SK-N-SH (cell line): ENCODE measurements around the gene DOCK8. TPM values are rescaled to one million over a fixed set of nuclear protein-coding genes. Genes with fewer than 3 reads are reported as not detected.

Experiments used
- CTCF ChIA-PET: fragments of 300-600, 350-600 bp; formaldehyde crosslinking; extraction: SDS; loops from one replicate; lab custom pipeline; 2021; lab: Yijun Ruan, JAX
- POLR2A ChIA-PET: fragments of 350-600 bp; sonication (Branson Sonifier 250); formaldehyde crosslinking; extraction: SDS; loops from one replicate; lab custom pipeline; 2020; ENCODE audit warnings: antibody characterized with exemption, inconsistent platforms; lab: Yijun Ruan, JAX
- DNase-seq: peaks from one replicate; pipeline ENCODE4 v3.0.0; 2012
- H2AFZ ChIP-seq: fragments of 200-600 bp; sonication (generic); 2 replicates; pipeline ENCODE4 v1.8.1; 2016; ENCODE audit warnings: antibody characterized with exemption, mild to moderate bottlenecking, low read depth
- H3F3A ChIP-seq: fragments of 200-600 bp; sonication (generic); replicated peaks from 2 replicates; pipeline ENCODE3; 2016; ENCODE audit warnings: antibody characterized with exemption, mild to moderate bottlenecking; ENCODE audit not compliant: insufficient read depth
- H3K27ac ChIP-seq, 2 experiments: fragments of 200-500 bp in 1 of 2; fragments of 200-600 bp in 1 of 2; sonication (Bioruptor generic) in 1 of 2; sonication (generic), shearing (Covaris generic) in 1 of 2; 2 replicates each; pipeline versions ENCODE4 v1.5.1 to v1.6.1; 2014 to 2016; ENCODE audit warnings: low read depth in 2 of 2, inconsistent platforms in 1 of 2, low read length in 1 of 2, mild to moderate bottlenecking in 1 of 2, mixed read lengths in 1 of 2
- H3K27me3 ChIP-seq: fragments of 200-600 bp; sonication (generic), shearing (Covaris generic); 2 replicates; pipeline ENCODE4 v1.6.1; 2016; ENCODE audit warnings: mixed run types; ENCODE audit not compliant: insufficient read depth
- H3K36me3 ChIP-seq, 2 experiments: fragments of 200-500 bp in 1 of 2; fragments of 200-600 bp in 1 of 2; sonication (Bioruptor generic) in 1 of 2; sonication (generic) in 1 of 2; replicated peaks in 1 of 2; 2 replicates each; pipeline versions ENCODE3 to v1.5.1; 2014 to 2016; ENCODE audit warnings: low read length in 1 of 2, mild to moderate bottlenecking in 1 of 2; ENCODE audit not compliant: insufficient read depth in 2 of 2, control insufficient read depth in 1 of 2
- H3K4me1 ChIP-seq, 2 experiments: fragments of 200-500 bp in 1 of 2; fragments of 200-600 bp in 1 of 2; sonication (Bioruptor generic) in 1 of 2; sonication (generic), shearing (Covaris generic) in 1 of 2; 2 replicates each; pipeline versions ENCODE4 v1.5.1 to v1.6.1; 2014 to 2016; ENCODE audit warnings: low read depth in 1 of 2, low read length in 1 of 2, mixed run types in 1 of 2; ENCODE audit not compliant: insufficient read depth in 2 of 2, control insufficient read depth in 1 of 2
- H3K4me2 ChIP-seq: fragments of 200-600 bp; sonication (generic), shearing (Covaris generic); 2 replicates; pipeline ENCODE4 v1.6.1; 2017; ENCODE audit warnings: mixed run types
- H3K4me3 ChIP-seq, 2 experiments: fragments of 200-500 bp in 1 of 2; fragments of 200-600 bp in 1 of 2; sonication (Bioruptor generic) in 1 of 2; sonication (generic), shearing (Covaris generic) in 1 of 2; 2 replicates each; pipeline versions ENCODE4 v1.5.1 to v1.8.1; 2014 to 2016; ENCODE audit warnings: low read depth in 2 of 2, inconsistent platforms in 1 of 2, low read length in 1 of 2, mild to moderate bottlenecking in 1 of 2, mixed read lengths in 1 of 2, moderate library complexity in 1 of 2
- H3K79me2 ChIP-seq: fragments of 200-600 bp; sonication (generic); 2 replicates; pipeline ENCODE4 v1.8.1; 2017; ENCODE audit warnings: mild to moderate bottlenecking; ENCODE audit not compliant: insufficient read depth
- H3K9ac ChIP-seq: fragments of 200-600 bp; sonication (generic); 2 replicates; pipeline ENCODE4 v1.6.1; 2017; ENCODE audit warnings: mixed run types
- H3K9me2 ChIP-seq: fragments of 200-600 bp; sonication (generic); 2 replicates; pipeline ENCODE4 v1.6.1; 2017; ENCODE audit warnings: mixed run types
- H3K9me3 ChIP-seq: fragments of 200-600 bp; sonication (generic); 2 replicates; pipeline ENCODE4 v1.6.1; 2017; ENCODE audit warnings: mixed run types, mild to moderate bottlenecking, moderate library complexity
- H4K20me1 ChIP-seq: fragments of 200-600 bp; sonication (generic); 2 replicates; pipeline ENCODE4 v1.6.1; 2017; ENCODE audit warnings: mild to moderate bottlenecking, mixed run types; ENCODE audit not compliant: insufficient read depth
- ELF1 ChIP-seq: IDR thresholded peaks from 2 replicates; pipeline ENCODE4 v1.4.0; 2012
- EP300 ChIP-seq, 2 experiments: IDR thresholded peaks; 2 replicates each; pipeline versions ENCODE4 v1.4.0 to v1.6.1; 2012; ENCODE audit warnings: borderline replicate concordance in 1 of 2, low read depth in 1 of 2, low read length in 1 of 2
- EZH2phosphoT487 ChIP-seq: fragments of 200-600 bp; sonication (generic); IDR thresholded peaks from 2 replicates; pipeline ENCODE4 v1.6.1; 2017; ENCODE audit warnings: low read depth, mixed run types, mild to moderate bottlenecking, antibody characterized with exemption, moderate library complexity, borderline replicate concordance
- FOXM1 ChIP-seq: IDR thresholded peaks from 2 replicates; pipeline ENCODE4 v1.4.0; 2012; ENCODE audit warnings: low read depth, mild to moderate bottlenecking
- GABPA ChIP-seq: IDR thresholded peaks from 2 replicates; pipeline ENCODE4 v1.4.0; 2012; ENCODE audit warnings: low read depth, mild to moderate bottlenecking
- IRF3 ChIP-seq: fragments of 150-350 bp; IDR thresholded peaks from 2 replicates; pipeline ENCODE4 v1.6.1; 2016; ENCODE audit warnings: mild to moderate bottlenecking, low read depth, low read length
- PBX3 ChIP-seq: IDR thresholded peaks from 2 replicates; pipeline ENCODE4; 2012
- RXRA ChIP-seq: IDR thresholded peaks from 2 replicates; pipeline ENCODE4 v1.4.0; 2012; ENCODE audit warnings: low read depth, mild to moderate bottlenecking, borderline replicate concordance
- TAF1 ChIP-seq: IDR thresholded peaks from 2 replicates; pipeline ENCODE4 v1.6.1; 2012; ENCODE audit warnings: low read depth, mild to moderate bottlenecking, low read length, moderate library complexity, borderline replicate concordance
- TEAD4 ChIP-seq: IDR thresholded peaks from 2 replicates; pipeline ENCODE4 v1.4.0; 2012; ENCODE audit warnings: mild to moderate bottlenecking, borderline replicate concordance; ENCODE audit not compliant: insufficient read depth
- WGBS: methylation state at CpG from one replicate; pipeline ENCODE4 v1.1.6; 2017; ENCODE audit warnings: low lambda C conversion rate; 5-methylcytosine and 5-hydroxymethylcytosine counted together
- polyA plus RNA-seq, 3 experiments: library from polyadenylated mRNA; depleted of rRNA; stranded (reverse); fragments of >200 nt; gene quantifications; 2 replicates each; pipeline ENCODE4 v1.2.3, GENCODE V29; 2012

Gene DOCK8
- polyA plus RNA-seq, 1 of the 3 experiments (the other 2 are of a cell fraction): not detected

GRCh38 chr9:398085-398484, 183.4 kb downstream of the DOCK8 start (continued):
- TF ChIP-seq TEAD4: no peak

GRCh38 chr9:401223-401622, 186.6 kb downstream of the DOCK8 start:
- no peak overlapping the region for H3K4me2 ChIP-seq
- no peak overlapping the region for H3K9ac ChIP-seq
- WGBS: 12% methylated on average over 3 of the region's 3 CpGs
- H3K27ac ChIP-seq: no peak overlapping the region
- no peaks in the 10 kb centered on the region for H3K9me2 ChIP-seq
- H3K4me3 ChIP-seq: no peak overlapping the region
- H3K4me1 ChIP-seq: no peaks in the 10 kb centered on the region
- CTCF ChIA-PET: no interaction called here
- H3F3A ChIP-seq: no peaks in the 10 kb centered on the region
- H3K79me2 ChIP-seq: no peaks in the 10 kb centered on the region
- no peaks in the 10 kb centered on the region for H3K36me3 ChIP-seq
- H3K27me3 ChIP-seq: no peaks in the 10 kb centered on the region; the same call in 1 of the 2 replicates
- POLR2A ChIA-PET: no interaction called here
- no peak for DNase-seq
- H4K20me1 ChIP-seq: no peaks in the 10 kb centered on the region
- no peaks in the 10 kb centered on the region for H3K9me3 ChIP-seq
- no peak overlapping the region for H2AFZ ChIP-seq
- TF ChIP-seq GABPA: no peak
- TF ChIP-seq PBX3: no peak

GRCh38 chr9:404234-404633, 189.6 kb downstream of the DOCK8 start:
- Histone ChIP-seq H3K79me2 (no peaks in the 10 kb centered on the region), H3K36me3 (no peaks in the 10 kb centered on the region), H3K9me3 (no peaks in the 10 kb centered on the region), H3F3A (no peaks in the 10 kb centered on the region), H3K27ac (no peak overlapping the region), H3K9ac (no peak overlapping the region), H3K4me2 (no peak overlapping the region), H3K27me3 (peaks cover 10% of the 10 kb centered on the region; the same call in 1 of the 2 replicates), H3K4me3 (no peak overlapping the region)
- ChIA-PET POLR2A (no interaction called here), CTCF (interaction anchor here (0.6 kb wide), 1 partner anchor 12 kb away, joined by 4 read pairs; no protein-coding TSS in a partner anchor)
- 11% methylated on average over 3 of the region's 3 CpGs for whole genome bisulfite sequencing
- no peak for DNase-seq
- TF ChIP-seq ELF1 (no peak), EP300 (IDR thresholded peaks at IDR 0.05; ENCODE audit: borderline replicate concordance in 1 of 2, low read depth in 1 of 2, low read length in 1 of 2) (no peak), EZH2phosphoT487 (no peak), TAF1 (no peak), RXRA (no peak), GABPA (no peak), FOXM1 (no peak), IRF3 (no peak)
- TF ChIP-seq, all 33 proteins: peak for 0
- H3K9me2 ChIP-seq: no peaks in the 10 kb centered on the region
- no peaks in the 10 kb centered on the region for H3K4me1 ChIP-seq
- no peaks in the 10 kb centered on the region for H4K20me1 ChIP-seq
- H2AFZ ChIP-seq: no peak overlapping the region
